Heart left ventricle (tissue), 16 donors: Measurements from ENCODE around the gene UGGT2. TPM values are rescaled to one million over a fixed set of nuclear protein-coding genes. Genes with fewer than 3 reads are reported as not detected.

Experiments
- ATAC-seq, 4 donors: fragments of 200-7000 bp; cut with Tn5 transposase; one replicate each; pipeline ENCODE4 v1.9.1; 2020 to 2022; ENCODE audit warnings: moderate library complexity in 4 of 4, mild to moderate bottlenecking in 3 of 4, moderate number of reproducible peaks in 1 of 4
- DNase-seq, 5 donors: peaks; one replicate each; pipeline ENCODE4 v3.0.0-alpha.2; 2020
- H3K27ac ChIP-seq, 12 donors: fragments of 200-600 bp; sonication (generic) in 4 of 12; one replicate each; pipeline versions ENCODE4 v1.5.0 to v1.8.0; 2016 to 2022; ENCODE audit warnings: mild to moderate bottlenecking in 2 of 12
- H3K27me3 ChIP-seq, 9 donors: fragments of 200-600 bp; sonication (generic) in 2 of 9; one replicate each; pipeline versions ENCODE4 v1.5.1 to v1.8.0; 2016 to 2022; ENCODE audit warnings: mild to moderate bottlenecking in 3 of 9
- H3K36me3 ChIP-seq, 9 donors: fragments of 200-600 bp; sonication (generic) in 2 of 9; one replicate each; pipeline versions ENCODE4 v1.5.0 to v1.8.0; 2018 to 2022; ENCODE audit warnings: mild to moderate bottlenecking in 2 of 9
- H3K4me1 ChIP-seq, 12 donors: fragments of 200-600 bp; sonication (generic) in 4 of 12; one replicate each; pipeline versions ENCODE4 v1.5.0 to v1.8.0; 2016 to 2022; ENCODE audit warnings: mild to moderate bottlenecking in 3 of 12
- H3K4me3 ChIP-seq, 12 donors: fragments of 200-600 bp; sonication (generic) in 4 of 12; one replicate each; pipeline versions ENCODE4 v1.5.0 to v1.8.0; 2017 to 2022; ENCODE audit warnings: mild to moderate bottlenecking in 9 of 12, moderate library complexity in 4 of 12
- H3K9me3 ChIP-seq, 12 donors: fragments of 200-600 bp; sonication (generic) in 4 of 12; one replicate each; pipeline versions ENCODE4 v1.5.0 to v1.8.0; 2016 to 2022; ENCODE audit warnings: mild to moderate bottlenecking in 1 of 12
- POLR2A ChIP-seq, 2 donors: fragments of 450-650 bp; IDR thresholded peaks; one replicate each; pipeline ENCODE4 v1.6.1; 2017; ENCODE audit warnings: antibody characterized with exemption in 2 of 2, mild to moderate bottlenecking in 2 of 2, moderate library complexity in 2 of 2
- WGBS, 4 donors: extraction: QIAGEN DNeasy Blood & Tissue Kit in 2 of 4; methylation state at CpG; one replicate each; pipeline versions ENCODE4 v1.1.5 to v1.1.7; 2013 to 2018; 5-methylcytosine and 5-hydroxymethylcytosine counted together
- intact Hi-C, 10 donors: fragments of 100-400 bp; cut with DNase I; formaldehyde crosslinking; loops; one replicate each; pipeline versions ENCODE4 v1.11.1 to v1.14.2; 2022
- polyA plus RNA-seq, 2 donors: library from polyadenylated mRNA; stranded (reverse); fragments of 200-250 nt; gene quantifications; one replicate each; pipeline ENCODE4 v1.2.3, GENCODE V29; 2013
- total RNA-seq, 9 donors: library from RNA; depleted of rRNA in 2 of 9; stranded (reverse); fragments of >200 nt in 2 of 9; fragmentation: NEBNext Ultra II Directional in 3 of 9; extraction: Animal tissue kit (Norgen Biotek cat#: 25700) in 3 of 9; gene quantifications; one replicate each; pipeline versions ENCODE4 v1.1.0 to v1.2.4, GENCODE V29; 2016 to 2023
- TF ChIP-seq, protein P1 (sequence below), 12 donors: fragments of 200-600 bp; sonication (generic) in 4 of 12; IDR thresholded peaks; one replicate each; pipeline versions ENCODE4 v1.5.0 to v1.8.0; 2018 to 2022; ENCODE audit warnings: antibody characterized with exemption in 12 of 12, mild to moderate bottlenecking in 5 of 12
- donor health status: ischemic (EF 13 %, LVEDD 7.1; RV severe dilation, severe dysfunction).
- donor health status: healthy with polysubstance abuse.
- donor health status: DM: no; HTN: yes; CAD: no.
- donor health status: DM: no; HTN: no; CAD: no.
- donor health status: ischemic (EF 25% LVEDD 6.9; RV normal size, moderate dysfunction).
- donor health status: ischemic (EF 25% LVEDD 5.7; RV mildly dilated, moderate dysfunction).
- donor health status: healthy.
- donor health status: DM: yes; HTN: yes; CAD: no.
- donor health status: ischemic (EF 35%, LVEDD 5.7; RV mildly dilated, moderate dysfunction).
- donor health status: nonischemic (EF 11% LVEDD 7.7; RV severe dilation, severe dysfunction).
- donor health status: DM: yes; HTN: yes; CAD: no.
- donor health status: PGD.
- donor health status: ischemic (EF 29% LVEDD 5.4; RV normal size, mild dysfunction).
- donor health status: nonischemic (EF 23%, LVEDD 6.1; RV moderate dilation, normal function).

The UGGT2 gene
- total and polyA plus RNA-seq, 11 donors = 4.3 to 15.9 (median 13.3) TPM

- Histone ChIP-seq H3K27me3 (no peaks in the 10 kb centered on the region), H3K9me3 (peaks cover 0 to 27% (median 2%) of the 10 kb centered on the region in 12 donors), H3K4me3 (no peak overlapping the region), H3K27ac (no peak overlapping the region), H3K36me3 (peaks cover 0 to 12% (median 4%) of the 10 kb centered on the region in 9 donors), H3K4me1 (peaks cover 0 to 5% (median 0%) of the 10 kb centered on the region in 12 donors)
- ATAC-seq (no peak), DNase-seq (no peak)
- intact Hi-C loops = no loop called here
- 61 to 74% (median 68%) methylated on average over 3 of the region's 3 CpGs for WGBS, 4 donors
- TF ChIP-seq, protein P1, sequence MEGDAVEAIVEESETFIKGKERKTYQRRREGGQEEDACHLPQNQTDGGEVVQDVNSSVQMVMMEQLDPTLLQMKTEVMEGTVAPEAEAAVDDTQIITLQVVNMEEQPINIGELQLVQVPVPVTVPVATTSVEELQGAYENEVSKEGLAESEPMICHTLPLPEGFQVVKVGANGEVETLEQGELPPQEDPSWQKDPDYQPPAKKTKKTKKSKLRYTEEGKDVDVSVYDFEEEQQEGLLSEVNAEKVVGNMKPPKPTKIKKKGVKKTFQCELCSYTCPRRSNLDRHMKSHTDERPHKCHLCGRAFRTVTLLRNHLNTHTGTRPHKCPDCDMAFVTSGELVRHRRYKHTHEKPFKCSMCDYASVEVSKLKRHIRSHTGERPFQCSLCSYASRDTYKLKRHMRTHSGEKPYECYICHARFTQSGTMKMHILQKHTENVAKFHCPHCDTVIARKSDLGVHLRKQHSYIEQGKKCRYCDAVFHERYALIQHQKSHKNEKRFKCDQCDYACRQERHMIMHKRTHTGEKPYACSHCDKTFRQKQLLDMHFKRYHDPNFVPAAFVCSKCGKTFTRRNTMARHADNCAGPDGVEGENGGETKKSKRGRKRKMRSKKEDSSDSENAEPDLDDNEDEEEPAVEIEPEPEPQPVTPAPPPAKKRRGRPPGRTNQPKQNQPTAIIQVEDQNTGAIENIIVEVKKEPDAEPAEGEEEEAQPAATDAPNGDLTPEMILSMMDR (IDR thresholded peaks at IDR 0.05) = no peak
- no peak for TF ChIP-seq POLR2A (IDR thresholded peaks at IDR 0.05)
Measured at GRCh38 chr13:95926231-95926630, 127.0 kb downstream of the UGGT2 start.

DNA sequence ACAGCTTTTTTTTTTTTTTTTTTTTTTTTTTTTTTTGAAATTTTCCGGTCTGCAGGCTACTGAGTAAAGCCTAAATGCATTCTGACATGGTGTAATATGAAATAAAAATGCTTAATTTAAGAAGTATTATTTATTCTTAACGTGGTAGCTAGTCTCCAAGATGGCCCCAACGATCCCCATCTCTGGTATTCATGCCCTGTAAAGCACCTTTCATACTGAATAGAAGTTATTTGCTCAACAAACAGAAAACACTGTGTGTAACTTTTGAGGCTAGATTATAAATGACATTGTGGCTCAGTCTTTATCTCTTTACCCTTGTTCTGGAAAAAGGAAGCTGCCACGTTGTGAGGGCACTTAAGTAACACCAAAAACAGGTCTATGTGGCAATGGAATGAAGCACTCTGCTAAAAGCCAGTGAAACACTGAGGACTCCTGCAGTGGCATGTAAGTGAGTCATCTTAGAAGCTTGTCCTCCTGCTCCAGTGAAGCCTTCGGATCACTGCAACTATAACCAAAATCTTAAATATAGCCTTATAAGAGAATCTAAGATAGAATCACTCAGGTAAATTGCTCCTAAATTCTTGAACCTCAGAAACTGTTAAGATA is 128.7 kb downstream of the UGGT2 start:
- TF ChIP-seq, protein P1 (IDR thresholded peaks at IDR 0.05) = no peak
- TF ChIP-seq POLR2A (IDR thresholded peaks at IDR 0.05) = no peak
- 71 to 78% (median 77%) methylated on average over 5 of the region's 5 CpGs for WGBS, 4 donors
- ATAC-seq (no peak), DNase-seq (no peak)
- Histone ChIP-seq H3K4me1 (peaks cover 0 to 5% (median 0%) of the 10 kb centered on the region in 12 donors), H3K27ac (no peak overlapping the region), H3K36me3 (peaks cover 0 to 12% (median 0%) of the 10 kb centered on the region in 9 donors), H3K9me3 (peaks cover 0 to 11% (median 2%) of the 10 kb centered on the region in 12 donors), H3K4me3 (no peak overlapping the region), H3K27me3 (no peaks in the 10 kb centered on the region)
- intact Hi-C loops = no loop called here

- Histone ChIP-seq H3K27ac (no peak overlapping the region), H3K4me1 (peaks cover 0 to 5% (median 0%) of the 10 kb centered on the region in 12 donors), H3K27me3 (no peaks in the 10 kb centered on the region), H3K9me3 (no peaks in the 10 kb centered on the region), H3K4me3 (no peak overlapping the region), H3K36me3 (peaks cover 0 to 12% (median 0%) of the 10 kb centered on the region in 9 donors)
- intact Hi-C loops = no loop called here
- WGBS, 4 donors = 91 to 95% (median 93%) methylated on average over 2 of the region's 2 CpGs
- TF ChIP-seq, protein P1 (IDR thresholded peaks at IDR 0.05) = no peak
- no peak for TF ChIP-seq POLR2A (IDR thresholded peaks at IDR 0.05)
- no peak for DNase-seq
- ATAC-seq = no peak
Measured at GRCh38 chr13:95921485-95921884, 131.7 kb downstream of the UGGT2 start.

DNA sequence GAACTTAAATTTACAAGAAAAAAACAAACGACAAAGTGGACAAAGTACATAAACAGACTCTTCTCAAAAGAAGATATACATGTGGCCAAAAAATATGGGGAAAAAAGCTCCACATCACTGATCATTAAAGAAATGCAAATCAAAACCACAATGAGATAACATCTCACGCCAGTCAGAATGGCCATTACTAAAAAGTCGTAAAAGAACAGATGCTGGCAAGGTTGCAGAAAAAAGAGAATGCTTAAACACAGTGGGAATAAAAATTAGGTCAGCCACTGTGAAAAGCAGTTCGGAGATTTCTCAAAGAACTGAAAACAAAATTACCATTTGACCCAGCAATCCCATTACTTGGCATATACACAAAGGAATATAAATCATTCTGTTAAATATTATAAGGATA is 132.7 kb downstream of the UGGT2 start:
- DNase-seq = no peak
- no peaks in the 10 kb centered on the region for H3K4me1 ChIP-seq
- TF ChIP-seq, protein P1 (IDR thresholded peaks at IDR 0.05) = no peak
- TF ChIP-seq POLR2A (IDR thresholded peaks at IDR 0.05) = no peak
- H3K4me3 ChIP-seq = no peak overlapping the region
- H3K9me3 ChIP-seq = no peaks in the 10 kb centered on the region
- intact Hi-C loops = no loop called here
- H3K27me3 ChIP-seq = no peaks in the 10 kb centered on the region
- no peak overlapping the region for H3K27ac ChIP-seq
- ATAC-seq = no peak
- WGBS, 4 donors = 89 to 93% (median 91%) methylated on average over 4 of the region's 4 CpGs
- H3K36me3 ChIP-seq = peaks cover 0 to 10% (median 2%) of the 10 kb centered on the region in 9 donors
